ENCODE data around the gene CCDC183. TPM values are rescaled to one million over a fixed set of nuclear protein-coding genes. Genes with fewer than 3 reads are reported as not detected.
"Not testable (repeated sequence)": the region's sequence is repeated elsewhere in the genome, so short reads cannot be mapped to it uniquely, and the experiment has no call there.

The CCDC183 gene
- total RNA-seq, 4 donors from 2014 or later: 25.2 to 161 (median 63.5) TPM

- H3K4me3 ChIP-seq: peak overlapping the region in 2 of 4 donors; percentile 9 to 12
- H3K9me3 ChIP-seq; intact Hi-C loops (cut with DNase I; ENCODE audit: low total_unique reads); in situ Hi-C loops (cut with MboI; ENCODE audit: low pct_ligation_motif_present in 1 of 4, low pct_unique_long_range_greater_than_20kb in 1 of 4, low sequenced_read_pairs in 3 of 4); H3K36me3 ChIP-seq: not testable (repeated sequence)
- TF ChIP-seq CTCF (IDR thresholded peaks at IDR 0.05): peak; percentile 76 to 90 (median 82)
- peak overlapping the region in 3 of 4 donors; percentile 71 to 89 (median 80) for H3K27ac ChIP-seq
- WGBS, 2 donors (ENCODE audit: low coverage in 1 of 2): 36% methylated on average over 65 of the region's 99 CpGs; no CpG with 5 or more reads in 1 of the 2 donors
- DNase-seq: peak; percentile 63
- peaks cover 29 to 79% (median 64%) of the 10 kb centered on the region in 4 donors for H3K4me1 ChIP-seq
- peaks cover 41% of the 10 kb centered on the region for H3K27me3 ChIP-seq
Observed at GRCh38 chr9:136843801-136844740, 47.9 kb downstream of the CCDC183 start.

GRCh38 chr9:136844761-136845464, 48.8 kb downstream of the CCDC183 start:
- in situ Hi-C loops (cut with MboI; ENCODE audit: low pct_ligation_motif_present in 1 of 4, low pct_unique_long_range_greater_than_20kb in 1 of 4, low sequenced_read_pairs in 3 of 4) (no loop called here), intact Hi-C loops (cut with DNase I; ENCODE audit: low total_unique reads) (no loop called here)
- 55% methylated on average over 52 of the region's 88 CpGs; no CpG with 5 or more reads in 1 of the 2 donors for WGBS, 2 donors (ENCODE audit: low coverage in 1 of 2)
- TF ChIP-seq POLR2A (IDR thresholded peaks at IDR 0.05): no peak
- TF ChIP-seq POLR2AphosphoS5 (IDR thresholded peaks at IDR 0.05): no peak
- no peak for TF ChIP-seq EP300 (IDR thresholded peaks at IDR 0.05; ENCODE audit: low read depth)
- no peak for TF ChIP-seq CTCF (IDR thresholded peaks at IDR 0.05)
- H3K27ac ChIP-seq: no peak overlapping the region
- no peak overlapping the region for H3K4me3 ChIP-seq
- H3K27me3 ChIP-seq: peaks cover 41% of the 10 kb centered on the region
- no peak for DNase-seq
- no peaks in the 10 kb centered on the region for H3K36me3 ChIP-seq
- peaks cover 32 to 79% (median 61%) of the 10 kb centered on the region in 4 donors for H3K4me1 ChIP-seq
- H3K9me3 ChIP-seq: no peaks in the 10 kb centered on the region

- Histone ChIP-seq H3K4me3 (no peak overlapping the region), H3K9me3 (no peaks in the 10 kb centered on the region), H3K27me3 (peaks cover 41% of the 10 kb centered on the region), H3K4me1 (peaks cover 38 to 79% (median 61%) of the 10 kb centered on the region in 4 donors), H3K27ac (no peak overlapping the region), H3K36me3 (no peaks in the 10 kb centered on the region)
- WGBS, 2 donors (ENCODE audit: low coverage in 1 of 2): 65% methylated on average over 82 of the region's 102 CpGs; no CpG with 5 or more reads in 1 of the 2 donors
- intact Hi-C loops (cut with DNase I; ENCODE audit: low total_unique reads) (no loop called here), in situ Hi-C loops (cut with MboI; ENCODE audit: low pct_ligation_motif_present in 1 of 4, low pct_unique_long_range_greater_than_20kb in 1 of 4, low sequenced_read_pairs in 3 of 4) (no loop called here)
- no peak for TF ChIP-seq POLR2AphosphoS5 (IDR thresholded peaks at IDR 0.05)
- DNase-seq: no peak
Observed at GRCh38 chr9:136845465-136846260, 49.5 kb downstream of the CCDC183 start.

- WGBS, 2 donors (ENCODE audit: low coverage in 1 of 2): 54% methylated on average over 93 of the region's 98 CpGs; no CpG with 5 or more reads in 1 of the 2 donors
- TF ChIP-seq CTCF (IDR thresholded peaks at IDR 0.05) (no peak), POLR2A (IDR thresholded peaks at IDR 0.05) (no peak), POLR2AphosphoS5 (IDR thresholded peaks at IDR 0.05) (no peak), EP300 (IDR thresholded peaks at IDR 0.05; ENCODE audit: low read depth) (no peak)
- no peaks in the 10 kb centered on the region for H3K9me3 ChIP-seq
- peak overlapping the region in 2 of 4 donors; percentile 63 to 69 for H3K4me3 ChIP-seq
- no peak for DNase-seq
- peaks cover 41% of the 10 kb centered on the region for H3K27me3 ChIP-seq
- intact Hi-C loops (cut with DNase I; ENCODE audit: low total_unique reads) (no loop called here), in situ Hi-C loops (cut with MboI; ENCODE audit: low pct_ligation_motif_present in 1 of 4, low pct_unique_long_range_greater_than_20kb in 1 of 4, low sequenced_read_pairs in 3 of 4) (no loop called here)
- H3K4me1 ChIP-seq: peaks cover 33 to 74% (median 55%) of the 10 kb centered on the region in 4 donors
- H3K27ac ChIP-seq: peak overlapping the region in 3 of 4 donors; percentile 89 to 95 (median 92)
- no peaks in the 10 kb centered on the region for H3K36me3 ChIP-seq
Observed at GRCh38 chr9:136846376-136847087, 50.4 kb downstream of the CCDC183 start.
